Bronchial epithelial cell (primary cell): ENCODE results near the gene TMSB10. TPM values are rescaled to one million over a fixed set of nuclear protein-coding genes. Genes with fewer than 3 reads are reported as not detected.
A peak's percentile ranks its signal among the peaks of the same experiment; 100 is the strongest.

ENCODE experiments used
- DNase-seq: peaks from one replicate; pipeline ENCODE4 v3.0.0-alpha.2; 2010; ENCODE audit warnings: low read depth
- FAIRE-seq: peaks from 2 replicates; lab custom pipeline; 2011; peaks lifted over from hg19 to GRCh38; lab: Jason Lieb, UNC
- H3K27me3 ChIP-seq: 2 replicates; pipeline ENCODE4 v1.5.1; 2011; ENCODE audit warnings: low read length; ENCODE audit not compliant: control insufficient read depth, insufficient read depth
- H3K36me3 ChIP-seq: 2 replicates; pipeline ENCODE4 v1.5.1; 2011; ENCODE audit warnings: low read length; ENCODE audit not compliant: control insufficient read depth, insufficient read depth
- H3K4me3 ChIP-seq: 2 replicates; pipeline ENCODE4 v1.5.1; 2011; ENCODE audit warnings: mild to moderate bottlenecking, low read depth, low read length, control low read depth
- total RNA-seq: library from RNA; depleted of rRNA; stranded (reverse); fragments of >200 nt; gene quantifications from 2 replicates; pipeline ENCODE4 v1.2.1, GENCODE V29; 2014
- TF ChIP-seq, protein P1 (sequence below): IDR thresholded peaks from 2 replicates; pipeline ENCODE4 v1.5.1; 2011; ENCODE audit warnings: mild to moderate bottlenecking, moderate library complexity, low read length, control low read depth, inconsistent platforms; ENCODE audit not compliant: insufficient read depth, severe bottlenecking

Gene TMSB10
- total RNA-seq, 1 donor from 2014 or later: 8,033 TPM

DNA sequence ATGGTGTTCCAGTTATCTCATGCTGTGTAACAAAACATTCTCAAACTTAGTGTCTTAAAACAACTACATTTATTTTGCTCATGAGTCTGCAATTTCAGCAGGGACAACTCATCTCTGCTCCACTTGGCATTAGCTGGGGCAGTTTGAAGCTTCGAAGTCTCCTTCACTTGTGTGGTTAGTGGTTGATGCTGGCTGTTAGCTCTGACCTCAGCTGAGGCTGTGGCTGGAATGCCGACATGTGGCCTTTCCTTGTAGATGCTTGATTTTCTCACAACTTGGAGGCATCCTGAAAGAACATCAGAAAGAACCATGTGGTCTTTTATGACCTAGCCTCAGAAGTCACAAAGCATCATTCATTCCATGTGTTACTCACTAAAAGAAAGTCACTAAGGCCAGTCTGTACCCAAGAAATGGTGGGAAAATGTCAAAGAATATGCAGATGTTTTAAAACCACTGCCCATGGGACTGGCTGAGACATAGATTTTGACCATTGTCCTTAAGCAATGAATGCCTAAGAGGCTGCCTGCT is 3.8 kb upstream of the TMSB10 start:
- Histone ChIP-seq H3K36me3 (peaks cover 3% of the 10 kb centered on the region), H3K4me3 (no peak overlapping the region), H3K27me3 (no peaks in the 10 kb centered on the region)
- DNase-seq (no peak), FAIRE-seq (no peak)
- TF ChIP-seq, protein P1, sequence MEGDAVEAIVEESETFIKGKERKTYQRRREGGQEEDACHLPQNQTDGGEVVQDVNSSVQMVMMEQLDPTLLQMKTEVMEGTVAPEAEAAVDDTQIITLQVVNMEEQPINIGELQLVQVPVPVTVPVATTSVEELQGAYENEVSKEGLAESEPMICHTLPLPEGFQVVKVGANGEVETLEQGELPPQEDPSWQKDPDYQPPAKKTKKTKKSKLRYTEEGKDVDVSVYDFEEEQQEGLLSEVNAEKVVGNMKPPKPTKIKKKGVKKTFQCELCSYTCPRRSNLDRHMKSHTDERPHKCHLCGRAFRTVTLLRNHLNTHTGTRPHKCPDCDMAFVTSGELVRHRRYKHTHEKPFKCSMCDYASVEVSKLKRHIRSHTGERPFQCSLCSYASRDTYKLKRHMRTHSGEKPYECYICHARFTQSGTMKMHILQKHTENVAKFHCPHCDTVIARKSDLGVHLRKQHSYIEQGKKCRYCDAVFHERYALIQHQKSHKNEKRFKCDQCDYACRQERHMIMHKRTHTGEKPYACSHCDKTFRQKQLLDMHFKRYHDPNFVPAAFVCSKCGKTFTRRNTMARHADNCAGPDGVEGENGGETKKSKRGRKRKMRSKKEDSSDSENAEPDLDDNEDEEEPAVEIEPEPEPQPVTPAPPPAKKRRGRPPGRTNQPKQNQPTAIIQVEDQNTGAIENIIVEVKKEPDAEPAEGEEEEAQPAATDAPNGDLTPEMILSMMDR: no peak

DNA sequence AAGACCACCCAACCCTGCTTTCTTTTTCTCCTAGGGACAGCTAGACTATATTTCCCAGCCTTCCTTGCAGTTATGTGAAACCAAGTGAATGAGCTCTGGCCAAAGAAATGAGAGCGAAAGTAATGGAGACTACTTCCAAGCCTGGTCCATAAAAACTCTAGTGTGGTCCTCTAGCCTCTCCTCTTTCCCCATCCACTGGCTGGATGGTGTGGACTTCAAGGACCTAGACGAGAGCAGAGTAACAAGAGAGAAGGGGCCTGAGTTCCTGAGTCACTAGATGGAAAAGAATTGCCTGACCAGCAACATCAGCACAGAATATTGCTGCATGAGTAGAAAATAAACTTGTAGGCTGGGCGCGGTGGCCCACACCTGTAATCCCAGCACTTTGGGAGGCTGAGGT is 2.9 kb upstream of the TMSB10 start:
- no peak for FAIRE-seq
- TF ChIP-seq, protein P1: no peak
- DNase-seq: no peak
- Histone ChIP-seq H3K36me3 (peaks cover 3% of the 10 kb centered on the region), H3K4me3 (no peak overlapping the region), H3K27me3 (no peaks in the 10 kb centered on the region)

DNA sequence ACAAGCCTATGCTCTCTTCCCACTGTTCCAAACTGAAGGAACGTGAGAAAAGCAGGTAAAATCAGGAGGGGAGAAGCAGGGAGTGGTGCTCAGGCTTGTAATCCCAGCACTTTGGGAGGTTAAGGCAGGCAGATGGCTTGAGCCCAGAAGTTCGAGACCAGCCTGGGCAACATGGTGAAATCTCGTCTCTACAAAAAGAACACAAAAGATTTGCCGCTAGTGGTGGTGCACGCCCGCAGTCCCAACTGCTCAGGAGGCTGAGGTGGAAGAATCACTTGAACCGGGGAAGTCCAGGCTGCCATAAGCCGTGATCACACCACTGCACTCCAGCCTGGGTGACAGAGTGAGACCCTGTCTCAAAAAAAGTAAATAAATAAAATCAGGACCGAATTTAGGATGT is 1.3 kb upstream of the TMSB10 start:
- Histone ChIP-seq H3K36me3 (peaks cover 3% of the 10 kb centered on the region), H3K27me3 (no peaks in the 10 kb centered on the region), H3K4me3 (no peak overlapping the region)
- TF ChIP-seq, protein P1: no peak
- DNase-seq (no peak), FAIRE-seq (no peak)

DNA sequence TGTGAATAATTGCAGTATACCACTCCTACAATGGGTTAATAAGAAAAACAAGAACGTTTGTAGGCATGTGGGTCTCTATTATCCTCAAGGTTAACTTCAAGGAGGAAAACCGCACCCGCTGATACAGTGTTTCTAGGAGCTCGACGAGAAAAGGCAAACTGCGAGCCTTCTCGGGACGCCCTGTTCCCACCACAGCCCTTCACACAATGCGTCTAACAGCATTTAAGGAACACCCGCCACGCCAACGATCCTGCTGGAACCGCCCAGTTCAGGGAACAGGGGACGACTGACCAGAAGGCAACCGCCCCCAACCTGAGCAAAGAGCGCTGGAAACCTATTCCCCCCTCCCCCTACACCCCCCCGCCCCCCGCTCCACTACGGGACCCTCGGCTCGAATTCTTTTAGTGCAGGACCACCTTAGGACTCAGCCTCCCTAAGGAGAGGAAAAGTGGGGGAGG is 710 bp upstream of the TMSB10 start:
- TF ChIP-seq, protein P1: no peak
- DNase-seq (peak; percentile 34), FAIRE-seq (no peak)
- no peaks in the 10 kb centered on the region for H3K27me3 ChIP-seq
- peaks cover 3% of the 10 kb centered on the region for H3K36me3 ChIP-seq
- H3K4me3 ChIP-seq: peak overlapping the region; percentile 88

DNA sequence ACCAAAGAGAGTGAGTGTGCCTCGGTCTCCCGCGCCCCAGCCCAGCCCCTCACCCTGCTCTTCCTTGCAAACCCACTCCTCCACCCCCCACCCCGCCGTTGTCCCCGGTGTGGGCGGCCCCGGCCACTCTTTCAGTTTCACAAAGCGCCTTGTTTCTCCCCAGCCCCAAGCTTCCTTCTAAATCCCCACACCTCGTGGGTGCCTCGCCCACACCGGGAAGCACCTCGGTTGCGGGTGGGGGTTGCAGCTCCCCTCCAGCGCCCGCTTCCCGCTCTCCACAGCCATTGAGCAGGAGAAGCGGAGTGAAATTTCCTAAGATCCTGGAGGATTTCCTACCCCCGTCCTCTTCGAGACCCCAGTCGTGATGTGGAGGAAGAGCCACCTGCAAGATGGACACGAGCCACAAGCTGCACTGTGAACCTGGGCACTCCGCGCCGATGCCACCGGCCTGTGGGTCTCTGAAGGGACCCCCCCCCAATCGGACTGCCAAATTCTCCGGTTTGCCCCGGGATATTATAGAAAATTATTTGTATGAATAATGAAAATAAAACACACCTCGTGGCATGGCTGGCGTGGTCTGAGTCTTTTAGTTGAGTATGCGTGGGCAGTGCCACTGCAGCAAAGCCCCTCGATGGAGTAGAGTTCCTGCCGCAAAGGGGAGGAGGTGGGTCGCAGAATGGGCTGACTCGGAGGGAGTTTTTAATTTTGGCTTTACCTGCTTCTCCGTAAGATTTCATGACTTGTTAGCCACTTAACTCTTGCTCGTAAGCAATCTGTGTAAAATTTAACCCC is 848 bp downstream of the TMSB10 start:
- TF ChIP-seq, protein P1: no peak
- Histone ChIP-seq H3K27me3 (no peaks in the 10 kb centered on the region), H3K4me3 (peak overlapping the region; percentile 88), H3K36me3 (peaks cover 3% of the 10 kb centered on the region)
- FAIRE-seq: no peak
- no peak for DNase-seq
